HCT116 (cell line): Measurements from ENCODE around the gene CD2. TPM values are rescaled to one million over a fixed set of nuclear protein-coding genes. Genes with fewer than 3 reads are reported as not detected.

Experiments
- ATAC-seq: fragments of 200-7000 bp; cut with Tn5 transposase; 2 replicates; pipeline ENCODE4 v1.9.1; 2020; ENCODE audit warnings: mild to moderate bottlenecking, moderate library complexity
- BruUV-seq: library from RNA; stranded (reverse); fragments of 400-500 nt; replicated peaks from 2 replicates; lab custom pipeline; 2021; lab: Mats Ljungman, UMichigan
- CTCF ChIA-PET: fragments of 300-600 bp; sonication (Branson Sonifier 250); formaldehyde crosslinking; loops from one replicate; lab custom pipeline; 2021; ENCODE audit warnings: antibody characterized with exemption; lab: Charles Lee
- POLR2A ChIA-PET: fragments of 300-600, 350-600 bp; sonication (Branson Sonifier 250); formaldehyde crosslinking; loops from one replicate; lab custom pipeline; 2021; ENCODE audit warnings: antibody characterized with exemption; lab: Charles Lee
- RAD21 ChIA-PET, 2 experiments: fragments of 300-600 bp; sonication (Branson Sonifier 250); formaldehyde crosslinking; loops; one replicate each; lab custom pipeline; 2023; ENCODE audit warnings: low total read pairs in 2 of 2; ENCODE audit not compliant: uncharacterized antibody in 2 of 2, unreplicated experiment in 2 of 2, low non-redundant PET in 1 of 2; lab: Charles Lee
- DNase-seq: peaks from one replicate; pipeline ENCODE4 v3.0.0-alpha.2; 2010; ENCODE audit warnings: low read depth, low spot score
- H2AFZ ChIP-seq: fragments of 200-600 bp; shearing (Covaris generic), sonication (generic); 2 replicates; pipeline ENCODE4 v1.6.1; 2017; ENCODE audit warnings: low read depth, mixed run types, mixed read lengths, antibody characterized with exemption, low read length; ENCODE audit not compliant: poor library complexity, severe bottlenecking
- H3K27ac ChIP-seq: 2 replicates; pipeline ENCODE4 v1.5.1; 2012; ENCODE audit warnings: low read depth, low read length
- H3K27me3 ChIP-seq: fragments of 200-600 bp; sonication (generic); 2 replicates; pipeline ENCODE4 v1.6.1; 2016; ENCODE audit warnings: mixed run types, low read length, mixed read lengths; ENCODE audit not compliant: insufficient read depth
- H3K36me3 ChIP-seq, 2 experiments: fragments of 200-500 bp in 1 of 2; fragments of 200-600 bp in 1 of 2; sonication (Bioruptor generic) in 1 of 2; sonication (generic) in 1 of 2; 2 replicates each; pipeline versions ENCODE4 v1.5.1 to v1.6.1; 2014 to 2016; ENCODE audit warnings: low read length in 2 of 2, inconsistent platforms in 1 of 2, mixed read lengths in 1 of 2, mixed run types in 1 of 2; ENCODE audit not compliant: insufficient read depth in 2 of 2, control insufficient read depth in 1 of 2
- H3K4me1 ChIP-seq, 2 experiments: fragments of 200-600 bp in 1 of 2; sonication (generic) in 1 of 2; 2 replicates each; pipeline versions ENCODE4 v1.5.1 to v1.6.1; 2012 to 2017; ENCODE audit warnings: low read length in 2 of 2, inconsistent platforms in 1 of 2, mild to moderate bottlenecking in 1 of 2, mixed read lengths in 1 of 2, mixed run types in 1 of 2, moderate library complexity in 1 of 2; ENCODE audit not compliant: insufficient read depth in 2 of 2, control insufficient read depth in 1 of 2
- H3K4me2 ChIP-seq: fragments of 200-600 bp; sonication (generic); 2 replicates; pipeline ENCODE4 v1.6.1; 2017; ENCODE audit warnings: mixed run types, low read length, mixed read lengths
- H3K4me3 ChIP-seq, 2 experiments: fragments of 200-600 bp in 1 of 2; sonication (generic) in 1 of 2; replicated peaks in 1 of 2; 2 replicates each; pipeline ENCODE4 v1.5.1; 2011 to 2016; ENCODE audit warnings: low read length in 2 of 2, control low read depth in 1 of 2, low read depth in 1 of 2, mild to moderate bottlenecking in 1 of 2, mixed read lengths in 1 of 2, mixed run types in 1 of 2
- H3K79me2 ChIP-seq: fragments of 200-600 bp; sonication (generic); 2 replicates; pipeline ENCODE4 v1.6.1; 2017; ENCODE audit warnings: mild to moderate bottlenecking, mixed run types, low read length, moderate library complexity, mixed read lengths; ENCODE audit not compliant: insufficient read depth
- H3K9ac ChIP-seq: fragments of 200-600 bp; sonication (generic); 2 replicates; pipeline ENCODE4 v1.6.1; 2016; ENCODE audit warnings: low read length, mixed read lengths
- H3K9me2 ChIP-seq: fragments of 200-600 bp; sonication (generic), shearing (Covaris generic); 2 replicates; pipeline ENCODE4 v1.6.1; 2017; ENCODE audit warnings: mixed run types, mild to moderate bottlenecking, moderate library complexity; ENCODE audit not compliant: insufficient read depth
- H3K9me3 ChIP-seq, 2 experiments: fragments of 200-500 bp in 1 of 2; fragments of 200-600 bp in 1 of 2; sonication (Bioruptor generic) in 1 of 2; sonication (generic) in 1 of 2; 2 replicates each; pipeline ENCODE4 v1.6.1; 2014 to 2017; ENCODE audit warnings: low read length in 2 of 2, mixed read lengths in 2 of 2, inconsistent platforms in 1 of 2, low read depth in 1 of 2, mild to moderate bottlenecking in 1 of 2, mixed run types in 1 of 2, moderate library complexity in 1 of 2; ENCODE audit not compliant: control insufficient read depth in 1 of 2, insufficient read depth in 1 of 2
- H4K20me1 ChIP-seq: fragments of 200-600 bp; sonication (generic), shearing (Covaris generic); 2 replicates; pipeline ENCODE4 v1.6.1; 2017; ENCODE audit warnings: mixed run types, mild to moderate bottlenecking, moderate library complexity; ENCODE audit not compliant: insufficient read depth
- CBX3 ChIP-seq: IDR thresholded peaks from 2 replicates; pipeline ENCODE4 v1.6.1; 2012; ENCODE audit warnings: low read depth
- CEBPB ChIP-seq: IDR thresholded peaks from 2 replicates; pipeline ENCODE4 v1.6.1; 2012; ENCODE audit warnings: low read depth
- CTCF ChIP-seq, 3 experiments: fragments of 200-600 bp in 1 of 3; sonication (generic) in 1 of 3; IDR thresholded peaks in 2 of 3; conservative IDR thresholded peaks in 1 of 3; 2 replicates each; pipeline ENCODE4 v1.5.1; 2012 to 2017; ENCODE audit warnings: low read depth in 2 of 3, low read length in 2 of 3, antibody characterized with exemption in 1 of 3, borderline replicate concordance in 1 of 3, control low read depth in 1 of 3, mild to moderate bottlenecking in 1 of 3, mixed read lengths in 1 of 3, mixed run types in 1 of 3, moderate library complexity in 1 of 3; ENCODE audit not compliant: insufficient read depth in 1 of 3
- FOSL1 ChIP-seq: IDR thresholded peaks from 2 replicates; pipeline ENCODE4 v1.6.1; 2012; ENCODE audit warnings: low read depth
- JUND ChIP-seq: IDR thresholded peaks from 2 replicates; pipeline ENCODE4 v1.6.1; 2012
- POLR2A ChIP-seq: IDR thresholded peaks from 2 replicates; pipeline ENCODE4 v1.7.0; 2011; ENCODE audit warnings: borderline replicate concordance; ENCODE audit not compliant: insufficient read depth, insufficient read length; ENCODE audit errors: extremely low read depth
- POLR2AphosphoS5 ChIP-seq: IDR thresholded peaks from 2 replicates; pipeline ENCODE4 v1.6.1; 2011; ENCODE audit warnings: mild to moderate bottlenecking, low read depth, low read length, moderate library complexity
- RAD21 ChIP-seq: IDR thresholded peaks from 2 replicates; pipeline ENCODE4 v1.6.1; 2012; ENCODE audit warnings: low read depth, mild to moderate bottlenecking
- SIN3A ChIP-seq: IDR thresholded peaks from 2 replicates; pipeline ENCODE4 v1.6.1; 2012; ENCODE audit warnings: low read depth
- SRF ChIP-seq: IDR thresholded peaks from 2 replicates; pipeline ENCODE4 v1.6.1; 2012; ENCODE audit warnings: low read depth
- TCF7L2 ChIP-seq: IDR thresholded peaks from 2 replicates; pipeline ENCODE4 v1.7.0; 2011; ENCODE audit warnings: borderline replicate concordance, inconsistent platforms; ENCODE audit not compliant: insufficient read depth, insufficient read length; ENCODE audit errors: extremely low read depth
- YY1 ChIP-seq: IDR thresholded peaks from 2 replicates; pipeline ENCODE4 v1.6.1; 2011; ENCODE audit warnings: low read length, low read depth, moderate library complexity, mild to moderate bottlenecking; ENCODE audit not compliant: insufficient replicate concordance; ENCODE audit errors: extremely low read depth
- intact Hi-C: fragments of 100-400 bp; cut with micrococcal nuclease; formaldehyde crosslinking; loops from 2 replicates; pipeline ENCODE4 v1.10.0; 2022
- total RNA-seq: library from RNA; stranded (reverse); gene quantifications from one replicate; pipeline ENCODE4 v1.2.1, GENCODE V29; 2021; ENCODE audit not compliant: unreplicated experiment
- TF ChIP-seq, protein P1 (sequence below): IDR thresholded peaks from 2 replicates; pipeline ENCODE4 v1.6.1; 2012
- TF ChIP-seq, protein P2 (sequence below): IDR thresholded peaks from 2 replicates; pipeline ENCODE4 v1.6.1; 2012
- TF ChIP-seq, protein P3 (sequence below): IDR thresholded peaks from 2 replicates; pipeline ENCODE4 v1.6.1; 2011; ENCODE audit warnings: mild to moderate bottlenecking, low read length, moderate library complexity; ENCODE audit not compliant: insufficient replicate concordance; ENCODE audit errors: extremely low read depth

Gene CD2
- total RNA-seq, 1 experiment from 2014 or later: 0.57 TPM

GRCh38 chr1:116741836-116742565 lies 12.2 kb upstream of the CD2 start:
- BruUV-seq: no TSS peak

More at GRCh38 chr1:116741836-116742565, 12.2 kb upstream of the CD2 start:
- Histone ChIP-seq H3K9ac (no peak overlapping the region), H3K27me3 (no peaks in the 10 kb centered on the region), H3K4me2 (no peak overlapping the region), H3K79me2 (no peaks in the 10 kb centered on the region), H3K9me3 (peaks cover 6 to 18% of the 10 kb centered on the region in 2 experiments; a peak in 2 of 4 replicates), H3K9me2 (no peaks in the 10 kb centered on the region), H3K27ac (no peak overlapping the region), H3K4me1 (no peaks in the 10 kb centered on the region), H2AFZ (no peak overlapping the region), H3K36me3 (no peaks in the 10 kb centered on the region), H4K20me1 (no peaks in the 10 kb centered on the region), H3K4me3 (no peak overlapping the region)
- ChIA-PET RAD21 (no interaction called here), POLR2A (no interaction called here), CTCF (no interaction called here)
- TF ChIP-seq CTCF (IDR thresholded peaks at IDR 0.05 in 2 of 3, conservative IDR thresholded peaks at IDR 0.05 in 1 of 3; ENCODE audit: borderline replicate concordance in 1 of 3, insufficient read depth in 1 of 3, low read depth in 2 of 3, low read length in 2 of 3): no peak
- TF ChIP-seq POLR2A: no peak
- TF ChIP-seq SRF: no peak
- TF ChIP-seq TCF7L2: no peak
- no peak for TF ChIP-seq SIN3A
- no peak for TF ChIP-seq RAD21
- no peak for TF ChIP-seq POLR2AphosphoS5
- TF ChIP-seq YY1: no peak
- TF ChIP-seq FOSL1: no peak
- TF ChIP-seq CEBPB: no peak
- TF ChIP-seq, protein P1, sequence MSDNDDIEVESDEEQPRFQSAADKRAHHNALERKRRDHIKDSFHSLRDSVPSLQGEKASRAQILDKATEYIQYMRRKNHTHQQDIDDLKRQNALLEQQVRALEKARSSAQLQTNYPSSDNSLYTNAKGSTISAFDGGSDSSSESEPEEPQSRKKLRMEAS: no peak
- TF ChIP-seq JUND: no peak
- TF ChIP-seq, protein P2, sequence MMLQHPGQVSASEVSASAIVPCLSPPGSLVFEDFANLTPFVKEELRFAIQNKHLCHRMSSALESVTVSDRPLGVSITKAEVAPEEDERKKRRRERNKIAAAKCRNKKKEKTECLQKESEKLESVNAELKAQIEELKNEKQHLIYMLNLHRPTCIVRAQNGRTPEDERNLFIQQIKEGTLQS: no peak
- TF ChIP-seq CBX3: no peak
- TF ChIP-seq, protein P3, sequence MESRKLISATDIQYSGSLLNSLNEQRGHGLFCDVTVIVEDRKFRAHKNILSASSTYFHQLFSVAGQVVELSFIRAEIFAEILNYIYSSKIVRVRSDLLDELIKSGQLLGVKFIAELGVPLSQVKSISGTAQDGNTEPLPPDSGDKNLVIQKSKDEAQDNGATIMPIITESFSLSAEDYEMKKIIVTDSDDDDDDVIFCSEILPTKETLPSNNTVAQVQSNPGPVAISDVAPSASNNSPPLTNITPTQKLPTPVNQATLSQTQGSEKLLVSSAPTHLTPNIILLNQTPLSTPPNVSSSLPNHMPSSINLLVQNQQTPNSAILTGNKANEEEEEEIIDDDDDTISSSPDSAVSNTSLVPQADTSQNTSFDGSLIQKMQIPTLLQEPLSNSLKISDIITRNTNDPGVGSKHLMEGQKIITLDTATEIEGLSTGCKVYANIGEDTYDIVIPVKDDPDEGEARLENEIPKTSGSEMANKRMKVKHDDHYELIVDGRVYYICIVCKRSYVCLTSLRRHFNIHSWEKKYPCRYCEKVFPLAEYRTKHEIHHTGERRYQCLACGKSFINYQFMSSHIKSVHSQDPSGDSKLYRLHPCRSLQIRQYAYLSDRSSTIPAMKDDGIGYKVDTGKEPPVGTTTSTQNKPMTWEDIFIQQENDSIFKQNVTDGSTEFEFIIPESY: no peak
- ATAC-seq: no peak
- no peak for DNase-seq
- intact Hi-C loops: no loop called here
